Activated CD4-positive, alpha-beta T cell treated with anti-CD3 and anti-CD28 coated beads, Interleukin-2, Interleukin-6, amounts not matched to agents 100 ng/mL and 50 ng/mL, durations not matched to agents 16 hours and 8 hours (primary cell): ENCODE results near the gene PTGER3.

Experiments used
- DNase-seq: peaks from one replicate; pipeline ENCODE4 v3.0.0-alpha.2; 2020

The PTGER3 gene

GRCh38 chr1:71047635-71048607 is at the start of gene PTGER3:
PTGER3 (minus strand) TSS chr1:71047816; CDS start chr1:71047577, 239 bp downstream.
- peak; percentile 48 for DNase-seq

- no peak for DNase-seq
Measured at GRCh38 chr1:71094913-71095312, 47.3 kb upstream of the PTGER3 start.

GRCh38 chr1:71093938-71094337 is 46.3 kb upstream of the PTGER3 start:
- no peak for DNase-seq

- no peak for DNase-seq
Measured at GRCh38 chr1:71089536-71090270, 42.1 kb upstream of the PTGER3 start.

- DNase-seq = no peak
Measured at GRCh38 chr1:71088645-71089287, 41.1 kb upstream of the PTGER3 start.

- DNase-seq = no peak
Measured at GRCh38 chr1:71087713-71088112, 40.1 kb upstream of the PTGER3 start.

GRCh38 chr1:71087060-71087459 is 39.4 kb upstream of the PTGER3 start:
- DNase-seq = no peak

- no peak for DNase-seq
Measured at GRCh38 chr1:71086331-71086730, 38.7 kb upstream of the PTGER3 start.

- no peak for DNase-seq
Measured at GRCh38 chr1:71083271-71083670, 35.7 kb upstream of the PTGER3 start.

- DNase-seq = peak; percentile 4
Measured at GRCh38 chr1:71081697-71082080, 34.1 kb upstream of the PTGER3 start.

GRCh38 chr1:71080739-71081696 is 33.4 kb upstream of the PTGER3 start, which contains the start of gene ZRANB2:
ZRANB2 (minus strand) TSS chr1:71081035; CDS start chr1:71080995, 40 bp downstream.
- DNase-seq = peak; percentile 95

GRCh38 chr1:71080230-71080738 is 32.7 kb upstream of the PTGER3 start:
- peak; percentile 24 for DNase-seq

- peak; percentile 18 for DNase-seq
Measured at GRCh38 chr1:71074681-71075080, 27.1 kb upstream of the PTGER3 start.

GRCh38 chr1:71072273-71072672 is 24.7 kb upstream of the PTGER3 start:
- no peak for DNase-seq

GRCh38 chr1:71071720-71072119 is 24.1 kb upstream of the PTGER3 start:
- DNase-seq = no peak

GRCh38 chr1:71068325-71069240 is 21.0 kb upstream of the PTGER3 start:
- DNase-seq = peak; percentile 38

GRCh38 chr1:71054791-71055190 is 7.2 kb upstream of the PTGER3 start:
- no peak for DNase-seq

GRCh38 chr1:71054281-71054731 is 6.7 kb upstream of the PTGER3 start:
- DNase-seq = no peak

- no peak for DNase-seq
Measured at GRCh38 chr1:71053758-71054157, 6.1 kb upstream of the PTGER3 start.

GRCh38 chr1:71053146-71053545 is 5.5 kb upstream of the PTGER3 start:
- DNase-seq = no peak
